ENCODE measurements around the gene RHOJ. TPM values are rescaled to one million over a fixed set of nuclear protein-coding genes. Genes with fewer than 3 reads are reported as not detected.

The RHOJ gene
- total RNA-seq, 1 experiment from 2014 or later, result 1.5 TPM

DNA sequence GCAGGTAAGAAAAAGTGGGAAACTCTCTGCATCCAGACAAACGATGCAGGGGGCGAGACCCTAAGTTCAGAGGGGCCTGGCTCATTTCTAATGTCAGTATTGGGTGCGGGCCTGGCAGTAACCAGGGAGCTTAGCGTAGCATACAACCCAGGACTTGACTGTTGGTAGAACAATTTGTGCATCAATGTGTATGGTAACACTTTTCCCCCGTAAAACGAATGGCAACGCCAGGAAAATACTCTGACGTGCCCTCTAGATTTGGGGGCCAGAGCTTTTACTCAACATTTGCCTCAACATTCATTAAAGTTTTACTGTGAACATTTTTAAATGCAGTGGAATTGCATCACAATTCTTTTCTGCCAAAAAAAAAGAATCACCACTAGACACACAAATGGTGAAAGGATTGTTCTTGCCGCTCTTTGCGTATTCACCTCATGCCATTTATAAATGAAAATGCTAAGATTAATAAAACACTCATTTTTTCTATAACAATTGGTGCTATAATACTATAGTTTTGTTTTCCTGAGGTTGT lies 867 bp downstream of the RHOJ start:
- no peak for DNase-seq (ENCODE audit: low read depth)

DNA sequence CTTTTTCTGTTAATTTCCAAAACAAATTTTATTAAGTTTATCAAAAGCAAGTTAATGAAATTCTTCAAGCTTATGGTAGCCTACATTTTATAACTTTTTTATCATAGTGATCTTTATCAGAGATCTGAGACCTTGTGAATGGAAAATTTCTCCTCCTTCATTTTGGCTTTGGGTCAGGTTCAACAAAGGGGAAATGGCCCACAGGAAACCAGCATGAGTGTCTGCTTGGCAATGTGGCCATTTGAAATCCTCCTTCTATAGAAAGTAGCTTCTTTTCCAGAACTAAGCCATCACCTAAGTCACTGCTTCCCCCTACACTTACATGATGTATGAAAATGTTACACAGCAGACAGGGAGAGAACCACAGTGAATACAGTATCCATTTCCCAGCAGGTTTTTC lies 1.6 kb downstream of the RHOJ start:
- no peak for DNase-seq (ENCODE audit: low read depth)

- no peak for DNase-seq (ENCODE audit: low read depth)
These were observed 4.9 kb downstream of the RHOJ start for GRCh38 chr14:63209160-63209559.

DNA sequence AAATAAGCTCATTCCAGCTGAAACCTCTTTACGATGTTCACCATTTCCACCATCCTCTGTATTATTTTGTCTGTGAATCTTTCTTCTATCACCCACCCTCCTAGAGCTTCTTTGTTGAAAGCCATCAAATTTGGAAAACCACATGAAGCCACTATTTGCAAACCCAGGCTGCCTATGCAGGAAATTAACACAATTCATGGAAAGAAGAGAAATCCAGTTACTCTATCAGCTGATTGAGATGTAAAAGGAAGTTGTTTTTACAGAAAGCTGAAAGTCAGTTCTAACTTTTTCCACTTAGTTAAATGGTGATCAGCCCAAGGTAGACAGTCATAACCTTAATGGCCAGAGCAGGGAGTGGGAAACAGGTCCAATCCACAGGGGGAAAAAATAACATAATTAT lies 6.6 kb downstream of the RHOJ start:
- no peak for DNase-seq (ENCODE audit: low read depth)

- DNase-seq (ENCODE audit: low read depth), result no peak
These were observed 8.0 kb downstream of the RHOJ start for GRCh38 chr14:63212209-63212608.

- DNase-seq (ENCODE audit: low read depth), result no peak
These were observed 8.7 kb downstream of the RHOJ start for GRCh38 chr14:63212776-63213500.

- no peak for DNase-seq (ENCODE audit: low read depth)
These were observed 10.4 kb downstream of the RHOJ start for GRCh38 chr14:63214417-63215196.

GRCh38 chr14:63220526-63220925 lies 16.3 kb downstream of the RHOJ start:
- no peak for DNase-seq (ENCODE audit: low read depth)

GRCh38 chr14:63223596-63223995 lies 19.4 kb downstream of the RHOJ start:
- no peak for DNase-seq (ENCODE audit: low read depth)

DNA sequence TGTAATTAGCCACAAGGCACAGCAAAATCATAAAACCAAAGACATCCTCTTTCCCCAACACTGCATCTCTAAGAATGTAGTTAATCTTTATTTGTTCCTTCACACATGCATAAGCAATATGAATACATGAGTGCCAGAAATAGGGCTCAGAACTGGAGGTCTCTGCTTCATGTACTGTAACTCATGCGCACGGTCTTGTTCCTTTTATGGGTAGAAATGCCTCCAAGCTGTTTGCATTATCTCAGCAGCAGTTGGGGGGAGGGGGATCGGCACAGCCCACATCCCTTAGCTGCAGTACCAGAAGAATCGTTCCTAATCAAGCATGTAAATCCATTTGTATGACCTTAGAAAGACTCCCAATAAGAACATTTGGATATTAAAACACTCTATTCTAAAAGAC lies 20.0 kb downstream of the RHOJ start:
- no peak for DNase-seq (ENCODE audit: low read depth)

GRCh38 chr14:63228217-63228616 lies 24.0 kb downstream of the RHOJ start:
- DNase-seq (ENCODE audit: low read depth), result no peak

DNA sequence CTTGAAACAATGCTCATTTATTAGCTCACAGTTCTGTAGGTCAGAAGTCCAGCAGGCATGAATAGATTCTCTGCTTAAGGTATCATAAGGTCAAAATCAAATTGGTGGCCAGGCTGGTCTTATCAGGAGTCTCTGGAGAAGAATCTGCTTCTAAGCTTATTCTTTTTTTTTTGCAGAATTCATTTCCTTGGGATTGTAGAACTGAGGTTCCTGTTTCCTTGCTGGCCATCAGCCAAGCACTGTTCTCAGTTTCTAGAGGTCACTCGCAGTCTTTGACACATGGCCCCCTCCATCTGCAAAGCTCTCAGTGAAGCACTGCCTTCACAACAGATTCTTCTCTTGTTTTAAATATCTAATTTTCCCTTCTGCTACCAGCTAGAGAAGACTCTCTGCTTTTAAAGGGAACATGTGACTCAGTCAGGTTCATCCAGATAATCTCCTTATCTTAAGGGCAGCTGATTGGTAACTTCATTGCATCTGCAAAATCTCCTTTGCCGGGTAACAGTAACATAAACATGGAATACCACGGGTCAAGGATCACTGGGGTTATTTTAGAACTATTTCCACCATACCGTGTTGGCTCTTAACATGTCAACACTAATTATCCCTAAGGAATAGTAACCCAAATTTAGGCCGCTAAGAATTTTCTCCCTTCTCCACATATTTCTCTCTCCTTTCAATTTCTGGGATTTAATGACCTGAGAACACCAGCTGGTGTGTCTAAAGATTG lies 25.3 kb downstream of the RHOJ start:
- no peak for DNase-seq (ENCODE audit: low read depth)

DNA sequence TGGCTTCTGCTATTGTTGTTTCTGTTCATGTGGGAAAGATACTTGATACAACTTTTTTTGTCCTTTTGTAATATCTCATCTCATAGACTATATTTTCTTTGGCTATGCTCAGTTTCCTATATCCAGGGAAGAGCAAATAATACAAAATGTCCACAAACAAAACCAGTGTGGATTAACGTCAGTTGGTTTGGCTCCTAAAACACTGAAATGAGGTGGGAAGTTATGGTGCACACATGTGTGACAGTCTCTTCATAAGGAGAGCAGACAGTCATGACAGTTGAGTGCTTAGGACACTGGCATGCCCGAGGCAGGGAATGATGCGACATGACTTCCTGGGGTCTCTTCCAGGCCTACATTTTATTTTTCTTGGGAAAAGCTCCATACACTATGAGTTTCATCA lies 27.5 kb downstream of the RHOJ start:
- no peak for DNase-seq (ENCODE audit: low read depth)

- no peak for DNase-seq (ENCODE audit: low read depth)
These were observed 33.5 kb downstream of the RHOJ start for GRCh38 chr14:63237791-63238190.

- no peak for DNase-seq (ENCODE audit: low read depth)
These were observed 36.0 kb downstream of the RHOJ start for GRCh38 chr14:63240221-63240620.

- DNase-seq (ENCODE audit: low read depth), result no peak
These were observed 36.9 kb downstream of the RHOJ start for GRCh38 chr14:63241096-63241495.

GRCh38 chr14:63243646-63244045 lies 39.4 kb downstream of the RHOJ start:
- no peak for DNase-seq (ENCODE audit: low read depth)

DNA sequence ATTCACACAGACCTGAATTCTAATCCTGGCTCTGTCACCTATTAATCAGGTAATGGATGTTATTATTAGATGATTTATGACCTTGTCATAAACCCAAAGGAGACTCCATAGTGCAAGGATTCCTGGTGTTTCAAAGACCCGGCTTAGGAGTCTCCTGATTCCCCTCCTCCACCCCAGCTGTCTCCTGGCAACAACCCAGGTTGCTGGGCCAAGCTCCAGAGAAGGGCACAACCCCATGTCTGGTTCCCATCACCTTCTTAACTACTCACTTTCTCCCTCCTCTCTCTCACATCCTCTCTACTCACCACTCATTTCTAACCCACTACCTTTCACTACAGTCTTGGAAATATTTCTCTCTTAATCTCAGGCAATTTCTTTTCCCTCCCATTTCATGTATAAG lies 41.6 kb downstream of the RHOJ start:
- DNase-seq (ENCODE audit: low read depth), result no peak

DNA sequence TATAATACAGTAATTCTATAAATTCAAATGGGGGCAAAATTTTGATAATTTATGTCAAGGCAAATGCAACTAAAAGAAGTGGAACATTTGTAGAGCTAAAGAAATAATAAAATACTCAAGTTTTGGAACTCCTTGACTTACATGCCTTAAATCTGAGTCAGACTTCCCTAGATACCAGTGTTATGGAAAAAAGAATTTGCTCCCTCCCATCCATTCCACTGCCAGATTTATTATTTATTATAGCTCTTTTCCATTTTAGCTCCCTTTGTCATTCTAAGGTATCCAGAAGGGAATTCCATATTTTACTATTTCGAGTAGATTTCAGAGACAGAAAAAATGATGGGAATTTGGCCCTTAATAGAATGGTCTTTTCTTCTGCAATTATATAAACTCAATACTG lies 44.0 kb downstream of the RHOJ start:
- DNase-seq (ENCODE audit: low read depth), result peak; percentile 31

- DNase-seq (ENCODE audit: low read depth), result peak; percentile 34
These were observed 44.8 kb downstream of the RHOJ start for GRCh38 chr14:63249092-63249491.

GRCh38 chr14:63257299-63257698 lies 53.1 kb downstream of the RHOJ start:
- no peak for DNase-seq (ENCODE audit: low read depth)

- DNase-seq (ENCODE audit: low read depth), result no peak
These were observed 58.2 kb downstream of the RHOJ start for GRCh38 chr14:63262446-63262845.
